HepG2 (cell line): Measurements from ENCODE around the gene PIP4K2B. TPM values are rescaled to one million over a fixed set of nuclear protein-coding genes. Genes with fewer than 3 reads are reported as not detected.
A peak's percentile ranks its signal among the peaks of the same experiment; 100 is the strongest.

Experiments
- E2F1 ChIP-seq: sonication (generic); formaldehyde crosslinking; IDR thresholded peaks from 2 replicates; pipeline ENCODE4 v1.5.0; 2020; ENCODE audit warnings: missing genetic modification reagents
- ETV6 ChIP-seq: sonication (generic); formaldehyde crosslinking; conservative IDR thresholded peaks from 2 replicates; pipeline ENCODE4 v1.4.0; 2020; ENCODE audit warnings: missing genetic modification reagents
- GFI1 ChIP-seq: sonication (generic); formaldehyde crosslinking; IDR thresholded peaks from 2 replicates; pipeline ENCODE4 v1.5.0; 2020; ENCODE audit warnings: missing genetic modification reagents, mild to moderate bottlenecking, borderline replicate concordance
- HOXA9 ChIP-seq: sonication (generic); formaldehyde crosslinking; IDR thresholded peaks from 2 replicates; pipeline ENCODE4 v1.8.1; 2022; ENCODE audit warnings: missing genetic modification reagents, mild to moderate bottlenecking, moderate library complexity, borderline replicate concordance
- IRX3 ChIP-seq: sonication (generic); formaldehyde crosslinking; IDR thresholded peaks from 2 replicates; pipeline ENCODE4 v1.8.1; 2023; ENCODE audit warnings: mild to moderate bottlenecking, low read depth, missing genetic modification reagents, borderline replicate concordance
- KLF6 ChIP-seq: IDR thresholded peaks from 2 replicates; pipeline ENCODE4 v1.8.0; 2016; ENCODE audit warnings: missing biosample characterization, missing genetic modification reagents
- NFKB2 ChIP-seq: sonication (generic); formaldehyde crosslinking; IDR thresholded peaks from 2 replicates; pipeline ENCODE4 v1.4.0; 2020; ENCODE audit warnings: missing genetic modification reagents, borderline replicate concordance
- PCBP1 ChIP-seq: fragments of 200-400 bp; formaldehyde crosslinking; IDR thresholded peaks from 2 replicates; pipeline ENCODE4 v1.6.1; 2017; ENCODE audit warnings: mild to moderate bottlenecking, low read depth, low read length, borderline replicate concordance
- PRPF4 ChIP-seq: fragments of 200-400 bp; formaldehyde crosslinking; IDR thresholded peaks from 2 replicates; pipeline ENCODE4 v1.6.1; 2016; ENCODE audit warnings: low read length, low read depth; ENCODE audit not compliant: poor library complexity, severe bottlenecking
- RELA ChIP-seq: sonication (generic); formaldehyde crosslinking; IDR thresholded peaks from 2 replicates; pipeline ENCODE4 v1.4.0; 2020; ENCODE audit warnings: missing genetic modification reagents
- REST ChIP-seq, 2 experiments: IDR thresholded peaks; 2 replicates each; pipeline ENCODE4 v1.6.1; 2011 to 2012; ENCODE audit warnings: low read length in 2 of 2, borderline replicate concordance in 1 of 2, low read depth in 1 of 2, mild to moderate bottlenecking in 1 of 2, moderate library complexity in 1 of 2
- U2AF1 ChIP-seq: fragments of 200-400 bp; formaldehyde crosslinking; optimal IDR thresholded peaks from 2 replicates; pipeline ENCODE3; 2017; ENCODE audit warnings: mild to moderate bottlenecking, low read depth, low read length
- WIZ ChIP-seq: sonication (generic); formaldehyde crosslinking; IDR thresholded peaks from 2 replicates; pipeline ENCODE4 v1.5.1; 2020; ENCODE audit warnings: mild to moderate bottlenecking, missing genetic modification reagents
- ZBTB26 ChIP-seq: IDR thresholded peaks from 2 replicates; pipeline ENCODE4 v1.6.1; 2016; ENCODE audit warnings: missing compliant biosample characterization, missing genetic modification reagents, borderline replicate concordance
- ZNF567 ChIP-seq: sonication (generic); formaldehyde crosslinking; IDR thresholded peaks from 2 replicates; pipeline ENCODE4 v1.8.1; 2023; ENCODE audit warnings: mild to moderate bottlenecking, missing genetic modification reagents, borderline replicate concordance
- polyA plus RNA-seq, 8 experiments: library from polyadenylated mRNA; depleted of rRNA in 3 of 8; stranded (reverse) in 7 of 8; unstranded in 1 of 8; fragments of >200 nt; fragmentation: Illumina TruSeq in 4 of 8; extraction: Trizol in 4 of 8; gene quantifications; 2 replicates each; pipeline versions ENCODE4 v1.2.1 to v1.2.3, GENCODE V29; 2011 to 2016; ENCODE audit warnings: low read depth in 4 of 8, missing spikeins in 1 of 8, mixed read lengths in 1 of 8; ENCODE audit not compliant: insufficient read depth in 1 of 8
- total RNA-seq, 5 experiments: library from RNA; depleted of rRNA; stranded (reverse); fragments of >200 nt; fragmentation: Illumina TruSeq; extraction: Trizol; gene quantifications; 2 replicates each; pipeline ENCODE4 v1.2.3, GENCODE V29; 2016; ENCODE audit warnings: low read depth in 1 of 5
- TF ChIP-seq, protein P1 (sequence below): sonication (generic); formaldehyde crosslinking; IDR thresholded peaks from 2 replicates; pipeline ENCODE4 v1.4.0; 2020; ENCODE audit warnings: missing genetic modification reagents, borderline replicate concordance
- TF ChIP-seq, protein P2 (sequence below): conservative IDR thresholded peaks from 2 replicates; pipeline ENCODE4 v1.6.1; 2018; ENCODE audit warnings: missing genetic modification reagents

The PIP4K2B gene
- total and polyA plus RNA-seq, 2 of the 13 experiments (the other 11 are each of a cell fraction or from before 2014, with no cell fraction given), result 20.4 to 54.0 TPM

DNA sequence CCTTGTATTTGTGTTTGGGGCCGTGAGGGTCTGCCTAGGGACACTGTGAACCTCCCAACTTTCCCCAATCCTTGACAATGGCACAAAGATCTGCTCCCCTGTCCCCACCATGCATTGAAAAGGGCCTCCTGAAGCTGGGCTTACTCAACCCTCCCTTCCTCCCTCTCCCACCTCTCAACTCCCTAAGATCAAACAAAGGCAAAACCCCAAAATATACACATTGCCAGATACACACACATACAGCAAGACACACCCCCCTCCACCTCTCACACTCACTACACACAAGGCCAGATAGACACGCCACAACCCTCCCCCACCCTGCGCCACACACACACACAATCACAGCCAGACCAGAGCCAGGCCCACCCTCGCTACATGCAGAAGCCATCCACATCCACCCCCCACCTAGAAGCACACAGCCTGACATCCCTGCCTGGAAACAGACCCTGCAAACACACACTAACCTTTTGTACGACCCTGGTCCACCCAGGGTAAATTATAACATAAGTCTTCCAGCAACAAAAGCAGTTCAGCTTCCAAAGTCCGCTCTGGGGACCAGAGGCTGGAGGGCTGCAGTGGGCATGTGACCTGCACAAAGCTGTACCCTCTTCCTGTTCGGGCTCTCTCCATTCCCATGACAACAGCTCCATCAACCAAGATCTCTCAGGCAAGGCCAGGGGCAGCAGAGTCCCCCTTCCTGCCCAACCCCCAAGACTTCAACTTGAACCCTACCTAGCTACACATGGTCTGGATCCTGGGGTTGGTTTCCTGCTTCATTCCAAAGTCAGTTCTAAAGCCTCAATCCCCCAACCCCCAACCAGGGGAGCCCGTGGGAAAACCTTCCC lies 53.1 kb downstream of the PIP4K2B start (continued):
- TF ChIP-seq REST (IDR thresholded peaks at IDR 0.05; ENCODE audit: borderline replicate concordance in 1 of 2, low read depth in 1 of 2, low read length in 2 of 2) (no peak), NFKB2 (CRISPR knock-in tag) (no peak), ETV6 (CRISPR knock-in tag) (0 out of 2 replicates have a peak, but pooled peaks have one; percentile 26), HOXA9 (CRISPR knock-in tag) (0 out of 2 replicates have a peak, but pooled peaks have one; percentile 55), ZBTB26 (CRISPR knock-in tag) (0 out of 2 replicates have a peak, but pooled peaks have one; percentile 43), U2AF1 (no peak), WIZ (no peak), E2F1 (CRISPR knock-in tag) (no peak), ZNF567 (CRISPR knock-in tag) (no peak), RELA (CRISPR knock-in tag) (no peak), IRX3 (CRISPR knock-in tag) (peak; percentile 71; the same call in 1 of the 2 replicates), GFI1 (peak; percentile 89), KLF6 (0 out of 2 replicates have a peak, but pooled peaks have one; percentile 46), PCBP1 (0 out of 2 replicates have a peak, but pooled peaks have one; percentile 36), PRPF4 (no peak)
- TF ChIP-seq, protein P1, sequence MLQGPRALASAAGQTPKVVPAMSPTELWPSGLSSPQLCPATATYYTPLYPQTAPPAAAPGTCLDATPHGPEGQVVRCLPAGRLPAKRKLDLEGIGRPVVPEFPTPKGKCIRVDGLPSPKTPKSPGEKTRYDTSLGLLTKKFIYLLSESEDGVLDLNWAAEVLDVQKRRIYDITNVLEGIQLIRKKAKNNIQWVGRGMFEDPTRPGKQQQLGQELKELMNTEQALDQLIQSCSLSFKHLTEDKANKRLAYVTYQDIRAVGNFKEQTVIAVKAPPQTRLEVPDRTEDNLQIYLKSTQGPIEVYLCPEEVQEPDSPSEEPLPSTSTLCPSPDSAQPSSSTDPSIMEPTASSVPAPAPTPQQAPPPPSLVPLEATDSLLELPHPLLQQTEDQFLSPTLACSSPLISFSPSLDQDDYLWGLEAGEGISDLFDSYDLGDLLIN, result no peak
- TF ChIP-seq, protein P2, sequence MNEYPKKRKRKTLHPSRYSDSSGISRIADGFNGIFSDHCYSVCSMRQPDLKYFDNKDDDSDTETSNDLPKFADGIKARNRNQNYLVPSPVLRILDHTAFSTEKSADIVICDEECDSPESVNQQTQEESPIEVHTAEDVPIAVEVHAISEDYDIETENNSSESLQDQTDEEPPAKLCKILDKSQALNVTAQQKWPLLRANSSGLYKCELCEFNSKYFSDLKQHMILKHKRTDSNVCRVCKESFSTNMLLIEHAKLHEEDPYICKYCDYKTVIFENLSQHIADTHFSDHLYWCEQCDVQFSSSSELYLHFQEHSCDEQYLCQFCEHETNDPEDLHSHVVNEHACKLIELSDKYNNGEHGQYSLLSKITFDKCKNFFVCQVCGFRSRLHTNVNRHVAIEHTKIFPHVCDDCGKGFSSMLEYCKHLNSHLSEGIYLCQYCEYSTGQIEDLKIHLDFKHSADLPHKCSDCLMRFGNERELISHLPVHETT (CRISPR knock-in tag), result peak; percentile 70; the same call in 1 of the 2 replicates
